Neural progenitor cell (in vitro differentiated cells): Measurements from ENCODE around the gene DNAH7. TPM values are rescaled to one million over a fixed set of nuclear protein-coding genes. Genes with fewer than 3 reads are reported as not detected.

ENCODE experiments used
- DNase-seq: peaks from one replicate; pipeline ENCODE4 v3.0.0-alpha.2; 2016; ENCODE audit warnings: low spot score
- H2AFZ ChIP-seq: fragments of 200-600 bp; sonication (generic); replicated peaks from 2 replicates; pipeline ENCODE4 v1.6.1; 2016; ENCODE audit warnings: antibody characterized with exemption
- H3F3A ChIP-seq: fragments of 200-600 bp; sonication (generic); 2 replicates; pipeline ENCODE4 v1.6.1; 2016; ENCODE audit warnings: antibody characterized with exemption, low read depth
- H3K27ac ChIP-seq: fragments of 200-600 bp; sonication (generic); 2 replicates; pipeline ENCODE4 v1.5.1; 2016; ENCODE audit warnings: mild to moderate bottlenecking
- H3K27me3 ChIP-seq: fragments of 200-600 bp; sonication (generic); 2 replicates; pipeline ENCODE4 v1.6.1; 2016; ENCODE audit warnings: mild to moderate bottlenecking, moderate library complexity
- H3K36me3 ChIP-seq: fragments of 200-600 bp; sonication (generic); 2 replicates; pipeline ENCODE4 v1.5.1; 2016
- H3K4me1 ChIP-seq: fragments of 200-600 bp; sonication (generic); 2 replicates; pipeline ENCODE4 v1.6.1; 2016; ENCODE audit warnings: mixed run types
- H3K4me2 ChIP-seq: fragments of 200-600 bp; sonication (generic); 2 replicates; pipeline ENCODE4 v1.6.1; 2016
- H3K4me3 ChIP-seq: fragments of 200-600 bp; sonication (generic); 2 replicates; pipeline ENCODE4 v1.5.1; 2016
- H3K79me2 ChIP-seq: fragments of 200-600 bp; sonication (generic); 2 replicates; pipeline ENCODE4 v1.6.1; 2016; ENCODE audit warnings: low read depth
- H3K9ac ChIP-seq: fragments of 200-600 bp; sonication (generic); 2 replicates; pipeline ENCODE4 v1.6.1; 2016
- H3K9me3 ChIP-seq: fragments of 200-600 bp; sonication (generic); 2 replicates; pipeline ENCODE4 v1.5.1; 2016; ENCODE audit warnings: low read depth
- H4K20me1 ChIP-seq: fragments of 200-600 bp; sonication (generic); 2 replicates; pipeline ENCODE4 v1.6.1; 2016; ENCODE audit warnings: low read depth
- H3K27ac Mint-ChIP-seq: 3 replicates; pipeline ENCODE4 v1.8.0; 2021; ENCODE audit warnings: mixed read lengths
- H3K27me3 Mint-ChIP-seq: 2 replicates; pipeline ENCODE4 v1.8.0; 2022; ENCODE audit warnings: low read depth, mild to moderate bottlenecking, inconsistent platforms, moderate library complexity, mixed read lengths; ENCODE audit not compliant: insufficient read depth
- H3K36me3 Mint-ChIP-seq: 3 replicates; pipeline ENCODE4 v1.8.0; 2021; ENCODE audit warnings: mixed read lengths
- H3K4me1 Mint-ChIP-seq: 3 replicates; pipeline ENCODE4 v1.8.0; 2021; ENCODE audit warnings: mixed read lengths
- H3K4me3 Mint-ChIP-seq: 3 replicates; pipeline ENCODE4 v1.8.0; 2021; ENCODE audit warnings: mild to moderate bottlenecking, moderate library complexity, mixed read lengths
- H3K9me3 Mint-ChIP-seq: 3 replicates; pipeline ENCODE4 v1.8.0; 2020; ENCODE audit warnings: mixed read lengths
- EZH2 ChIP-seq: fragments of 200-600 bp; sonication (generic); IDR thresholded peaks from 2 replicates; pipeline ENCODE4 v1.6.1; 2017; ENCODE audit warnings: antibody characterized with exemption, mild to moderate bottlenecking, moderate library complexity
- EZH2phosphoT487 ChIP-seq: fragments of 200-600 bp; sonication (generic); IDR thresholded peaks from 2 replicates; pipeline ENCODE4 v1.6.1; 2017; ENCODE audit warnings: antibody characterized with exemption
- total RNA-seq: library from RNA; depleted of rRNA; stranded (reverse); fragments of >200 nt; gene quantifications from 2 replicates; pipeline ENCODE4 v1.2.3, GENCODE V29; 2015; ENCODE audit warnings: low replicate concordance
- TF ChIP-seq, protein P1 (sequence below): fragments of 200-600 bp; sonication (generic); IDR thresholded peaks from 2 replicates; pipeline ENCODE4 v1.5.1; 2017; ENCODE audit warnings: antibody characterized with exemption, mild to moderate bottlenecking

The DNAH7 gene
- total RNA-seq, 1 donor from 2014 or later, result 0.49 TPM

DNA sequence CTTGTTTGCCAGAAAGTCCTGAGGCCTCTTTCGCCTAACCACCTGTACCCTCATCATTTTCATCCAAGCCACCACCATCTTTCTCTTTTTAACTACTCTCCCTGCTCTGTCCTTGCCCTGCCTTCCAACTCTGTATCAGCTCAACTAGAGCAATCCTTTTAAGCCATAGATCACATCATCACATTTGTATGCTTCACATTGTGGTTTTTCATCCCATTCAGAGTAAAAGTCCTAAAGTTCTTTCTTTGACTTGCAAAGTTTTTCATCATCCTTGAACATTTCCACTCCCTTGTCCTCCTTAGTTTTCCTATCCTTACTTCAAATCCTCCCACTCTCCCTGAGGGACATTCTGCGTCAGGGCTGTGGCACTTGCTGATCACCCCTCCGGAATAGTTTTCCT, 337.7 kb downstream of the DNAH7 start:
- Histone ChIP-seq H3K4me1 (peaks cover 13% of the 10 kb centered on the region), H3K4me2 (no peak overlapping the region), H3K27me3 (no peaks in the 10 kb centered on the region), H4K20me1 (no peaks in the 10 kb centered on the region), H2AFZ (no peak overlapping the region), H3F3A (no peaks in the 10 kb centered on the region), H3K4me3 (no peak overlapping the region), H3K27ac (no peak overlapping the region), H3K79me2 (no peaks in the 10 kb centered on the region), H3K9me3 (no peaks in the 10 kb centered on the region), H3K36me3 (no peaks in the 10 kb centered on the region), H3K9ac (no peak overlapping the region)
- Mint-ChIP-seq H3K27me3 (peaks cover 2% of the 10 kb centered on the region), H3K4me1 (peaks cover 14% of the 10 kb centered on the region), H3K4me3 (no peak overlapping the region), H3K27ac (no peak overlapping the region), H3K9me3 (no peaks in the 10 kb centered on the region), H3K36me3 (peaks cover 32% of the 10 kb centered on the region)
- DNase-seq, result no peak
- TF ChIP-seq, protein P1, sequence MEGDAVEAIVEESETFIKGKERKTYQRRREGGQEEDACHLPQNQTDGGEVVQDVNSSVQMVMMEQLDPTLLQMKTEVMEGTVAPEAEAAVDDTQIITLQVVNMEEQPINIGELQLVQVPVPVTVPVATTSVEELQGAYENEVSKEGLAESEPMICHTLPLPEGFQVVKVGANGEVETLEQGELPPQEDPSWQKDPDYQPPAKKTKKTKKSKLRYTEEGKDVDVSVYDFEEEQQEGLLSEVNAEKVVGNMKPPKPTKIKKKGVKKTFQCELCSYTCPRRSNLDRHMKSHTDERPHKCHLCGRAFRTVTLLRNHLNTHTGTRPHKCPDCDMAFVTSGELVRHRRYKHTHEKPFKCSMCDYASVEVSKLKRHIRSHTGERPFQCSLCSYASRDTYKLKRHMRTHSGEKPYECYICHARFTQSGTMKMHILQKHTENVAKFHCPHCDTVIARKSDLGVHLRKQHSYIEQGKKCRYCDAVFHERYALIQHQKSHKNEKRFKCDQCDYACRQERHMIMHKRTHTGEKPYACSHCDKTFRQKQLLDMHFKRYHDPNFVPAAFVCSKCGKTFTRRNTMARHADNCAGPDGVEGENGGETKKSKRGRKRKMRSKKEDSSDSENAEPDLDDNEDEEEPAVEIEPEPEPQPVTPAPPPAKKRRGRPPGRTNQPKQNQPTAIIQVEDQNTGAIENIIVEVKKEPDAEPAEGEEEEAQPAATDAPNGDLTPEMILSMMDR, result no peak
- no peak for TF ChIP-seq EZH2

DNA sequence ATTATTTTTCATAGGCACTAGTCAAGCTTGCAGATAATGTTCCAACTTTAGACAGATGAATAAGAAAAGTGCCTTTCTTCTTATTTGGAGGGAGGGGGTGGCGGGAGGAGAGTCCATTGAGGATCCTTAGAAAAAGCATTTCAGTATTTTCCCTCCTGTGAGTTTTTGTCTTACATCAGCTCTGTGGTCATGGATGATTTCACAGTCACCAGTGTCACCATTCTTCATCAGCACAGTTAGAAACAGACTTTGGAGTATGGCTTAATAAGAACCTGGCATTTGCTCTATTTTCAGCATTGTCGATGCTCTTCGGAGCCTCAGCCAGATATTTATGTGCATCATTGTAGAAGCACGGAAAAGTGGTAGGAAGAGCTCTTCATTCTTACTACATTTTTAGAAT, 341.5 kb downstream of the DNAH7 start:
- H3K9ac ChIP-seq, result no peak overlapping the region
- no peak overlapping the region for H3K4me2 ChIP-seq
- no peaks in the 10 kb centered on the region for H3K9me3 ChIP-seq
- no peaks in the 10 kb centered on the region for H3F3A ChIP-seq
- H3K4me1 Mint-ChIP-seq, result peaks cover 20% of the 10 kb centered on the region
- H3K27ac Mint-ChIP-seq, result no peak overlapping the region
- no peaks in the 10 kb centered on the region for H3K27me3 ChIP-seq
- no peak overlapping the region for H3K27ac ChIP-seq
- no peak overlapping the region for H2AFZ ChIP-seq
- no peak for TF ChIP-seq EZH2
- TF ChIP-seq, protein P1, result no peak
- no peak for TF ChIP-seq EZH2phosphoT487
- no peak for DNase-seq
- H3K79me2 ChIP-seq, result no peaks in the 10 kb centered on the region
- H3K36me3 Mint-ChIP-seq, result peaks cover 36% of the 10 kb centered on the region
- H3K27me3 Mint-ChIP-seq, result peaks cover 2% of the 10 kb centered on the region
- H4K20me1 ChIP-seq, result no peaks in the 10 kb centered on the region
- H3K4me1 ChIP-seq, result peaks cover 30% of the 10 kb centered on the region
- H3K4me3 ChIP-seq, result no peak overlapping the region
- H3K36me3 ChIP-seq, result peaks cover 11% of the 10 kb centered on the region
- no peaks in the 10 kb centered on the region for H3K9me3 Mint-ChIP-seq
- H3K4me3 Mint-ChIP-seq, result no peak overlapping the region

DNA sequence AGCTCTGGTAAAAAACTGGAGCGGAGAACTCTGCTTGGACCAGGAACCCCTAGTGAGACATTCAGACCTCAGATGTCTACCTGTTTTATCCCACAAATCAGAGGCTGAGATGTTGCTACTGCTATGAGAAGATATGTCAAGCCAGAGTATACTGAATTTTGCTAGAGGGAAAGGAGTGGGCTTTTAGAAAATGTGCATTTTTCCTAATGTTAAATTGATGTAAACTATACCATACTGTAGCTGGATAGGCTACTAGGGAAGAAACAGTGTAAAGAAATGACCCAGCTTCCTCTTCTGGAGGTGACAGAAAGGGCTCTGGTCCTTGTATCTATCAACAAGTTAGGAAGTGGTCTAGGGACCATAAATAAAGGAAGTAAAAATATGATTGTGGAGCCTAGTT, 346.6 kb downstream of the DNAH7 start:
- no peak overlapping the region for H2AFZ ChIP-seq
- peaks cover 30% of the 10 kb centered on the region for H3K36me3 Mint-ChIP-seq
- no peak overlapping the region for H3K27ac Mint-ChIP-seq

More for the DNA sequence above, 346.6 kb downstream of the DNAH7 start:
- Histone ChIP-seq H3K4me1 (peaks cover 28% of the 10 kb centered on the region), H3K27ac (no peak overlapping the region), H4K20me1 (no peaks in the 10 kb centered on the region), H3K36me3 (peaks cover 29% of the 10 kb centered on the region), H3K4me3 (no peak overlapping the region), H3K9me3 (no peaks in the 10 kb centered on the region), H3K79me2 (peaks cover 10% of the 10 kb centered on the region), H3F3A (no peaks in the 10 kb centered on the region), H3K9ac (no peak overlapping the region), H3K4me2 (no peak overlapping the region), H3K27me3 (no peaks in the 10 kb centered on the region)
- H3K4me1 Mint-ChIP-seq, result peaks cover 17% of the 10 kb centered on the region
- H3K4me3 Mint-ChIP-seq, result no peak overlapping the region
- no peak for DNase-seq
- TF ChIP-seq, protein P1, result no peak
- no peak for TF ChIP-seq EZH2
- no peak for TF ChIP-seq EZH2phosphoT487
- H3K9me3 Mint-ChIP-seq, result no peaks in the 10 kb centered on the region
- no peaks in the 10 kb centered on the region for H3K27me3 Mint-ChIP-seq
